Sigmoid colon (tissue), 4 donors: ENCODE data around the gene ARFIP1.

Experiments
- CTCF ChIP-seq, 4 experiments: fragments of 450-650 bp in 3 of 4; fragments of 200-600 bp in 1 of 4; IDR thresholded peaks; one replicate each; pipeline ENCODE4 v1.5.1; 2016 to 2019; ENCODE audit warnings: antibody characterized with exemption in 4 of 4, mild to moderate bottlenecking in 3 of 4, moderate library complexity in 2 of 4
- POLR2A ChIP-seq, 2 donors: fragments of 450-650 bp; IDR thresholded peaks; one replicate each; pipeline ENCODE4 v1.6.1; 2016; ENCODE audit warnings: antibody characterized with exemption in 2 of 2, mild to moderate bottlenecking in 2 of 2, moderate library complexity in 2 of 2
- POLR2AphosphoS5 ChIP-seq, 4 donors: sonication (generic); formaldehyde crosslinking; IDR thresholded peaks; one replicate each; pipeline ENCODE4 v1.6.1; 2017; ENCODE audit warnings: antibody characterized with exemption in 4 of 4

DNA sequence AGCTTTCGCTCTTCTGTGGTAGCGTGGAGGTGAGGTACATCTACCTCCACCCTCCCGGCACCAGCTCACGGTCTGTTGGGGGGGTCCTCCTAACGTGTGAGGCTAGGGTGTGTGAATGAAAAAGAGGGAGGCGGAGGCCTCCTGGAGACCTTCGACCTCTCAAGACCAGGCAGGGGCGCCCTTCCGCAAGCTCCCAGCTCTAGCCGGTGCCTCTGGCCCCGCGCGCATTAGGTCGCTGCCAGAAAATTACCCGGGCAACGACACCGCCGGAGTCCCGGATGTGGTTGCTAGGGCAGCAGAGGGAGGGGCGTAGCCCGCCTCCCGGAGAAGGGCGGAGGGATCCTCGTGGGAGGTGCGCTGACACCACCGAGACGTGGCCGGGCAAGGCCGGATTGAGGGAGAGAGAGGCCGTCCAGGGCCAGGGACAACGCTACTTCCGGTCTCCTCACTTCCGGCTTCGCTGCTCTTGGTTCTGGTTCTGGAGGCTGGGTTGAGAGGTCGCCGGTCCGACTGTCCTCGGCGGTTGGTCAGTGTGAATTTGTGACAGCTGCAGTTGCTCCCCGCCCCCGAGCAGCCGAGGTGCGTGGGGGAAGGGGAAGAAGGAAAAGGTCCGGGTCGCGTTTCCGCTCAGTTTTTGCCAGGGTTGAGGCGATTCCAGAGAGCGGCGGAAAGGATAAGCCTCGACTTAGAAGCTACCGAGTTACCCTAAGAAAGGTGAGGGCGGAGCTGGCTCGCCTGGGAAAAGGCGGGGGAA is at the start of gene ARFIP1, which contains the start of gene TIGD4:
- no peak for TF ChIP-seq CTCF (IDR thresholded peaks at IDR 0.05)
- no peak for TF ChIP-seq POLR2A (IDR thresholded peaks at IDR 0.05)
- TF ChIP-seq POLR2AphosphoS5 (IDR thresholded peaks at IDR 0.05): peak; percentile 63 to 89 (median 79)
